ENCODE results near the gene HAUS3. TPM values are rescaled to one million over a fixed set of nuclear protein-coding genes. Genes with fewer than 3 reads are reported as not detected.

Gene HAUS3
- total RNA-seq, 3 donors from 2014 or later = 9.9 to 13.7 (median 11.4) TPM

DNA sequence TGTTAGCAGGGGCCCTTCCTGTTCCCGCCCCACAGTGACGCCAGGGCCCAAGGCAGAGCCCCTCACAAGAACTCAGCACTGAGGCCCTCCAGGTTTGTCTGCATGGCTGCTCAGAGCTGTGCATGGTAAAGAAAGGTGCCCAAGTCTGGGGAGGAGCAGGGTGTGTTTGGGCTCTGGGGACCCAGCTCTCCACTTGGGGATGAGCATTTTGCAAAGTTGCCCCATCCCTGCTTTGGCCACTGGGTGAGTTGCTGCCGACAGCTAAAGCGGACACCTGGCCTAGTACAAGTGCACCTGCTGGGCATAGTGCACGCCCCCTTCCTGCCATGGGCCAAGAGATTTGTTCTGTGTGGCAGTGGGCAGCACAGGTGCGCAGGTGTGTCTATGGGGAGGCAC is 22.0 kb upstream of the HAUS3 start:
- DNase-seq = peak in 2 of 3 donors; percentile 27 to 48
- peaks cover 20% of the 10 kb centered on the region for H3K4me1 ChIP-seq (ENCODE audit: low read depth)
- TF ChIP-seq, protein P1, sequence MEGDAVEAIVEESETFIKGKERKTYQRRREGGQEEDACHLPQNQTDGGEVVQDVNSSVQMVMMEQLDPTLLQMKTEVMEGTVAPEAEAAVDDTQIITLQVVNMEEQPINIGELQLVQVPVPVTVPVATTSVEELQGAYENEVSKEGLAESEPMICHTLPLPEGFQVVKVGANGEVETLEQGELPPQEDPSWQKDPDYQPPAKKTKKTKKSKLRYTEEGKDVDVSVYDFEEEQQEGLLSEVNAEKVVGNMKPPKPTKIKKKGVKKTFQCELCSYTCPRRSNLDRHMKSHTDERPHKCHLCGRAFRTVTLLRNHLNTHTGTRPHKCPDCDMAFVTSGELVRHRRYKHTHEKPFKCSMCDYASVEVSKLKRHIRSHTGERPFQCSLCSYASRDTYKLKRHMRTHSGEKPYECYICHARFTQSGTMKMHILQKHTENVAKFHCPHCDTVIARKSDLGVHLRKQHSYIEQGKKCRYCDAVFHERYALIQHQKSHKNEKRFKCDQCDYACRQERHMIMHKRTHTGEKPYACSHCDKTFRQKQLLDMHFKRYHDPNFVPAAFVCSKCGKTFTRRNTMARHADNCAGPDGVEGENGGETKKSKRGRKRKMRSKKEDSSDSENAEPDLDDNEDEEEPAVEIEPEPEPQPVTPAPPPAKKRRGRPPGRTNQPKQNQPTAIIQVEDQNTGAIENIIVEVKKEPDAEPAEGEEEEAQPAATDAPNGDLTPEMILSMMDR (IDR thresholded peaks at IDR 0.05) = no peak
- no peak overlapping the region for H3K4me3 ChIP-seq
- H3K36me3 ChIP-seq (ENCODE audit: low read depth) = peaks cover 5% of the 10 kb centered on the region
- no peaks in the 10 kb centered on the region for H3K9me3 ChIP-seq
- intact Hi-C loops (cut with DNase I, micrococcal nuclease) = no loop called here
- ATAC-seq = no peak

DNA sequence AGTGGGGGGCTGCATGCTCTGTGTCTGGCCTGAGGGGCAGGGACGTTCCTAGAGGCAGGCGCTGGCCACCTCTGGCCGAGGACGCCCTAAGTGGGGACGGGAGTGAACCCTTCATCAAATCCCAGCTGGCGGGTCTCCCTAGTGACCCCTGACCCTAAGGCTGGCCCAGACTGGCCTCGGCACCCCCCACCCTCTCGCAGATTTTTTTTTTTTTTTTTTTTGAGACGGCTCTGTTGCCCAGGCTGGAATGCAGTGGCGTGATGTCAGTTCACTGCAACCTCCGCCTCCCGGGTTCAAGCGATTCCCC is 21.0 kb upstream of the HAUS3 start:
- peaks cover 25% of the 10 kb centered on the region for H3K4me1 ChIP-seq (ENCODE audit: low read depth)
- intact Hi-C loops (cut with DNase I, micrococcal nuclease) = no loop called here

DNA sequence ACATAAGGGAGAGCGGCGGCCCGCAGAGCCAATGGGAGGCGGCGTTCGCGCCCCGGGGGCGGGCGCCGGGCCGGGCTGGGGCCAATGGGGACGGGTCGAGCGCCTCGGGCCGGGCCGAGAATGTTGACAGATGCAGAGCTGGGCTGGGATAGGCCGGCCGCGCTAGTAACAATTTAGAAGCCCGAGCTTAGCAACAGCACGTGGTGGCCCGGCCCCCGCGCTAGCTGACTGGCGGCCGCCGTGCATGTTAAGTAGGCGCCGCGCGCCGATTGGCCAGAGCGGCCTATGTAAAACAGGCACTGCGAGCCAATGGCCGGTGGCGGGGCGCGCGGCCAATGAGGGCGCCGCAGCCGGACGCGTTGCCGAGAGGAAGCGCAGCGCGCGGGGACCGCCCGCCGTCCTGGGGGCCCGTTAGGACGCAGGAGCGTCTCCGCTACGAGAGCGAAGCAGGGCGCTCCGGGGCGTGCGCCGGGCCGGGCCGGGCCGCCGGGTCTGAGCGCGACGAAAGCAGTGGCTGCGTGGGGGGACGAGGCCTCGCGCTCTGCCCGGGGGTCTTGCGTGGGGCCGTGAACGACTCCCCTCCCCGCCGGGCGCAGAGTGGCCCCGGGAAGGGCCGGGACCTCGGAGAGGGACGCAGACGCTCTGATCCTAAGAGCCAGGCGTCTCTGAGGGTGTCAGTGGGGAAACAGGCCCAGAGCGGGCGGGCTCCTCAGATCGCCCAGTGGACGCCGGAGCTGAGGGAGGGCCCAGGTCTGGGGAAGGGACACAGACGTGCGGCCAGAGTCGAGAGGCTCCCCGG is 20.4 kb upstream of the HAUS3 start:
- H3K36me3 ChIP-seq (ENCODE audit: low read depth) = peaks cover 5% of the 10 kb centered on the region
- TF ChIP-seq, protein P1 (IDR thresholded peaks at IDR 0.05) = no peak
- H3K4me1 ChIP-seq (ENCODE audit: low read depth) = peaks cover 25% of the 10 kb centered on the region
- intact Hi-C loops (cut with DNase I, micrococcal nuclease) = no loop called here
- H3K4me3 ChIP-seq = peak overlapping the region; percentile 88
- ATAC-seq = peak; percentile 93
- no peaks in the 10 kb centered on the region for H3K9me3 ChIP-seq
- DNase-seq = peak; percentile 99 to 100 (median 99)

More for the DNA sequence above, 21.0 kb upstream of the HAUS3 start:
- DNase-seq (no peak), ATAC-seq (no peak)
- Histone ChIP-seq H3K9me3 (no peaks in the 10 kb centered on the region), H3K36me3 (ENCODE audit: low read depth) (peaks cover 5% of the 10 kb centered on the region), H3K4me3 (peak overlapping the region; percentile 88)
- TF ChIP-seq, protein P1 (IDR thresholded peaks at IDR 0.05) = no peak

DNA sequence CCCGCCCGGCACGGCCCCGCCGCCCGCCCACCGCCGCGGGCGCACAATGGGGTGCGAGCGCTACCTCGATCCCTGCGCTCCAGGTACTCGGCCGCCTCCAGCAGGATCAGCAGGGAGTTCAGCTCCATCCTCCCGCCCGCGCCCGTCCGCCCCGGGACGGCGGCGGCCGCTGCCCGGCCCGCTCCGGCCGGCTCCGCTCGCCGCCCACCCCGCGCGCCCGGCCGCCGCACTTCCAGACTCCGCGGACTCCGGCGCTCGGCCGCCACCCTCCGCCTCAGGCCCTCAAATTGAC is 19.9 kb upstream of the HAUS3 start, which contains the start of gene MXD4:
Gene MXD4, minus strand, starts transcription at position 257 of the 292 bp plus-strand sequence. Its CDS starts 129 bp downstream, at position 128.
- H3K4me1 ChIP-seq (ENCODE audit: low read depth) = peaks cover 25% of the 10 kb centered on the region
- TF ChIP-seq, protein P1 (IDR thresholded peaks at IDR 0.05) = no peak
- H3K4me3 ChIP-seq = peak within 1 kb of the TSS; percentile 88
- DNase-seq (no peak), ATAC-seq (no peak)
- peaks cover 5% of the 10 kb centered on the region for H3K36me3 ChIP-seq (ENCODE audit: low read depth)
- intact Hi-C loops (cut with DNase I, micrococcal nuclease) = no loop called here
- H3K9me3 ChIP-seq = no peaks in the 10 kb centered on the region

DNA sequence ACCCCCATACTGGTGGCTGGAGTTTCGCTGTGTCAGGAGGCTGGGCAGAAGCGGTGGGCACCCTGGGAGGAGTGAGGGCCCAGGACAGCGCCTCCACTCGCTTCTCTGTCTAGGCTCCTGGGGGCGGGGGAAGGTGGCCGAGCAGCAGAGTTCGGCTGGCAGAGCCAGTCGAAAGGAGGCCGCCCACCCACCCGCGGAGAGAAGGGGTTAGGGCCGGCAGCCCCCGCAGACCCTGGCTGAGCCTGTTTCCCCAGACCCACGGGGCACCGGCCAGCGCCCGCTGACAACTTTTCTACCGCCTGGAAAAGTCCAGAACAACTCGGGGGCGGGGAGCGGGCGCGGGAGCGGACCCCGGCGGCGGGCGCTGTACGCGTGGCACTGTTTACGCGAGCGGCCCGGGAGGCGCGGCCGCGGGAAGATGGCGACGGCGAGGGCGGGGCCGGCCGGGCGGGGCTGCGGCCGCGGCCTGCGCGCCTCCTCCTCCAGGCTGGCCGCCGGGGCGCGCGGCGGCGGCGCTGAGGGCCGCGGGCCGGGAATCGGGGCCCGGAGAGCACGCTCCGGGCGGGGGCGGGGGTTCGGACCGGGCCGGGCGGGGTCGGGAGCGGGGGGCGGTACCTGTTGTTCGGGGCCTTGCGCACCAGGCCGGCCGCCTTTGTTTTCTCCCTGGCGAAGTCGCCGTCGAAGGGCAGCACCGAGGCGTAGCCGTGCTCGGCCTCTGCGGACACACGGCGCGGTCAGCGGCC is 19.4 kb upstream of the HAUS3 start:
- peak overlapping the region; percentile 88 for H3K4me3 ChIP-seq
- ATAC-seq = peak; percentile 51
- H3K4me1 ChIP-seq (ENCODE audit: low read depth) = peaks cover 25% of the 10 kb centered on the region
- intact Hi-C loops (cut with DNase I, micrococcal nuclease) = no loop called here
- DNase-seq = peak; percentile 68 to 77 (median 75)
- peaks cover 5% of the 10 kb centered on the region for H3K36me3 ChIP-seq (ENCODE audit: low read depth)
- H3K9me3 ChIP-seq = no peaks in the 10 kb centered on the region
- TF ChIP-seq, protein P1 (IDR thresholded peaks at IDR 0.05) = no peak

All from mucosa of descending colon (tissue), 3 donors.